Suprapubic skin (tissue), 3 donors: ENCODE results near the gene GARS1.

Experiments
- CTCF ChIP-seq, 2 donors: fragments of 200-600 bp in 1 of 2; fragments of 450-650 bp in 1 of 2; sonication (generic) in 1 of 2; IDR thresholded peaks; one replicate each; pipeline ENCODE4 v1.5.1; 2016 to 2019; ENCODE audit warnings: antibody characterized with exemption in 2 of 2, mild to moderate bottlenecking in 1 of 2, moderate library complexity in 1 of 2
- POLR2A ChIP-seq, 2 donors: fragments of 450-650 bp; IDR thresholded peaks; one replicate each; pipeline ENCODE4 v1.6.1; 2017; ENCODE audit warnings: antibody characterized with exemption in 2 of 2, mild to moderate bottlenecking in 2 of 2, moderate library complexity in 2 of 2

DNA sequence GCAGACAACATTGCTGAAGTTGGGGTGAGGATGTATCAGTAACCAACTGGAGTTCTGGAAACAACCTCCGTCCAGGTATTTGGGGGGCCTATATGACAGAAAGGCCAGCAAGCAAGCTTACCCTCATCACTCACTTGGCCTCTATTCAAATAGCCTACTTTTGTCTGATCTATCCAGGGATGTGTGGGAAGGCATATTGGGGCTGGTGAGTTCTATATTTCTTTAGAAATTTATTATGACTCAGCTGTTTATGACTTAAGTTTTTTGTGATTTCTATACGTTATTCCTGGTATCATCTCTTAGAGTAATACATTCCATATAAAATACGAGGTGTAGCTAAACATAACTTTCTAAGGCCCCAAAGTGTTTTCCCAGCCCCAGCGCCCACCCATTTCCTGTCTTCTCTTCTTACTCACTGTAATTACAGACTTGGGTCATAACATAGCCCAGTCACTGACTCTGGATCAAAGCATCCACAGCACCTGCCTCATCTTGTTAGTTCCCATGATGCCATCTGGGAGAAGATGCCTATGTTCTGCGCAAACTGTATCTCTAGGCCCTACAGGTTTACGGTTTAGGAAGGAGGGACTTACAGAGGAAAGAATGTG lies 18.1 kb downstream of the GARS1 start:
- TF ChIP-seq CTCF (IDR thresholded peaks at IDR 0.05) (no peak), POLR2A (IDR thresholded peaks at IDR 0.05) (no peak)
